Transverse colon (tissue), 4 donors: ENCODE results near the gene SCLT1. TPM values are rescaled to one million over a fixed set of nuclear protein-coding genes. Genes with fewer than 3 reads are reported as not detected.

Experiments used
- DNase-seq: peaks from one replicate; pipeline ENCODE4 v3.0.0-alpha.2; 2019
- H3K27ac ChIP-seq, 4 donors: fragments of 200-600 bp; sonication (generic); 2 replicates each; pipeline ENCODE4 v1.5.1; 2016 to 2018; ENCODE audit warnings: inconsistent platforms in 4 of 4
- H3K27me3 ChIP-seq: fragments of 200-600 bp; sonication (generic); 2 replicates; pipeline ENCODE4 v1.5.1; 2017; ENCODE audit warnings: inconsistent platforms
- H3K36me3 ChIP-seq, 4 donors: fragments of 200-600 bp; sonication (generic); 2 replicates each; pipeline ENCODE4 v1.5.1; 2017 to 2019; ENCODE audit warnings: inconsistent platforms in 4 of 4
- H3K4me1 ChIP-seq, 4 donors: fragments of 200-600 bp; sonication (generic); 2 replicates each; pipeline ENCODE4 v1.5.1; 2017 to 2020; ENCODE audit warnings: inconsistent platforms in 4 of 4
- H3K4me3 ChIP-seq, 4 donors: fragments of 200-600 bp; sonication (generic); 1 replicate in 1 of 4; 2 replicates in 3 of 4; pipeline versions ENCODE4 v1.5.1 to v1.6.1; 2017 to 2019; ENCODE audit warnings: inconsistent platforms in 4 of 4
- H3K9me3 ChIP-seq, 2 donors: fragments of 200-600 bp; sonication (generic); 2 replicates each; pipeline ENCODE4 v1.5.1; 2017 to 2019; ENCODE audit warnings: inconsistent platforms in 2 of 2
- EP300 ChIP-seq: sonication (generic); formaldehyde crosslinking; IDR thresholded peaks from one replicate; pipeline ENCODE4 v1.6.1; 2017; ENCODE audit warnings: antibody characterized with exemption, low read depth
- POLR2A ChIP-seq: fragments of 450-650 bp; IDR thresholded peaks from one replicate; pipeline ENCODE4 v1.6.1; 2016; ENCODE audit warnings: antibody characterized with exemption, mild to moderate bottlenecking, moderate library complexity
- POLR2AphosphoS5 ChIP-seq, 3 donors: sonication (generic); formaldehyde crosslinking; IDR thresholded peaks; one replicate each; pipeline ENCODE4 v1.6.1; 2016; ENCODE audit warnings: antibody characterized with exemption in 3 of 3
- WGBS, 2 donors: methylation state at CpG; one replicate each; pipeline ENCODE4 v1.1.5; 2018; ENCODE audit warnings: low coverage in 1 of 2; 5-methylcytosine and 5-hydroxymethylcytosine counted together
- in situ Hi-C, 4 donors: fragments of 200-750 bp; cut with MboI; loops; one replicate each; pipeline versions ENCODE4 v1.15.0 to v1.15.1; 2017; ENCODE audit warnings: low sequenced_read_pairs in 3 of 4, low pct_ligation_motif_present in 1 of 4, low pct_unique_long_range_greater_than_20kb in 1 of 4
- intact Hi-C: fragments of 100-400 bp; cut with DNase I; formaldehyde crosslinking; loops from one replicate; pipeline ENCODE4 v1.15.1; 2023; ENCODE audit warnings: low total_unique reads
- total RNA-seq, 4 donors: library from RNA; depleted of rRNA; stranded (reverse); fragments of >200 nt; gene quantifications; one replicate each; pipeline ENCODE4 v1.1.0, GENCODE V29; 2016
- TF ChIP-seq, protein P1 (sequence below), 5 experiments: fragments of 200-600 bp in 3 of 5; fragments of 450-650 bp in 2 of 5; sonication (generic) in 3 of 5; IDR thresholded peaks; 1 replicate in 2 of 5; 2 replicates in 3 of 5; pipeline ENCODE4 v1.5.1; 2016 to 2017; ENCODE audit warnings: antibody characterized with exemption in 5 of 5, inconsistent platforms in 3 of 5, mild to moderate bottlenecking in 2 of 5, moderate library complexity in 1 of 5

SCLT1 gene
- total RNA-seq, 4 donors from 2014 or later, result 10.1 to 29.9 (median 14.3) TPM

GRCh38 chr4:128866691-128867090 lies 226.6 kb downstream of the SCLT1 start:
- no peak overlapping the region for H3K4me3 ChIP-seq
- in situ Hi-C loops (loop anchor here (10.0 kb wide), 2 partner anchors 302 to 672 kb away; no protein-coding TSS in a partner anchor), intact Hi-C loops (loop anchor here (10.0 kb wide), 1 partner anchor 682 kb away; no protein-coding TSS in a partner anchor)
- H3K9me3 ChIP-seq, result no peaks in the 10 kb centered on the region
- peaks cover 0 to 10% (median 5%) of the 10 kb centered on the region in 4 donors for H3K36me3 ChIP-seq
- WGBS, 2 donors, result 90 to 100% methylated on average over 1 of the region's 1 CpG
- no peak overlapping the region for H3K27ac ChIP-seq
- peaks cover 0 to 4% (median 0%) of the 10 kb centered on the region in 4 donors for H3K4me1 ChIP-seq
- H3K27me3 ChIP-seq, result no peaks in the 10 kb centered on the region
- no peak for DNase-seq
- TF ChIP-seq POLR2A (no peak), POLR2AphosphoS5 (IDR thresholded peaks at IDR 0.05) (no peak)
- TF ChIP-seq, protein P1, sequence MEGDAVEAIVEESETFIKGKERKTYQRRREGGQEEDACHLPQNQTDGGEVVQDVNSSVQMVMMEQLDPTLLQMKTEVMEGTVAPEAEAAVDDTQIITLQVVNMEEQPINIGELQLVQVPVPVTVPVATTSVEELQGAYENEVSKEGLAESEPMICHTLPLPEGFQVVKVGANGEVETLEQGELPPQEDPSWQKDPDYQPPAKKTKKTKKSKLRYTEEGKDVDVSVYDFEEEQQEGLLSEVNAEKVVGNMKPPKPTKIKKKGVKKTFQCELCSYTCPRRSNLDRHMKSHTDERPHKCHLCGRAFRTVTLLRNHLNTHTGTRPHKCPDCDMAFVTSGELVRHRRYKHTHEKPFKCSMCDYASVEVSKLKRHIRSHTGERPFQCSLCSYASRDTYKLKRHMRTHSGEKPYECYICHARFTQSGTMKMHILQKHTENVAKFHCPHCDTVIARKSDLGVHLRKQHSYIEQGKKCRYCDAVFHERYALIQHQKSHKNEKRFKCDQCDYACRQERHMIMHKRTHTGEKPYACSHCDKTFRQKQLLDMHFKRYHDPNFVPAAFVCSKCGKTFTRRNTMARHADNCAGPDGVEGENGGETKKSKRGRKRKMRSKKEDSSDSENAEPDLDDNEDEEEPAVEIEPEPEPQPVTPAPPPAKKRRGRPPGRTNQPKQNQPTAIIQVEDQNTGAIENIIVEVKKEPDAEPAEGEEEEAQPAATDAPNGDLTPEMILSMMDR (IDR thresholded peaks at IDR 0.05), result no peak

GRCh38 chr4:128866269-128866668 lies 227.1 kb downstream of the SCLT1 start:
- Histone ChIP-seq H3K36me3 (peaks cover 0 to 6% (median 3%) of the 10 kb centered on the region in 4 donors), H3K9me3 (no peaks in the 10 kb centered on the region), H3K4me1 (peaks cover 0 to 4% (median 0%) of the 10 kb centered on the region in 4 donors), H3K27ac (no peak overlapping the region), H3K27me3 (no peaks in the 10 kb centered on the region), H3K4me3 (no peak overlapping the region)
- intact Hi-C loops (loop anchor here (10.0 kb wide), 1 partner anchor 681 kb away; no protein-coding TSS in a partner anchor), in situ Hi-C loops (loop anchor here (10.0 kb wide), 2 partner anchors 301 to 671 kb away; no protein-coding TSS in a partner anchor)
- TF ChIP-seq POLR2A (no peak), EP300 (no peak), POLR2AphosphoS5 (IDR thresholded peaks at IDR 0.05) (no peak)
- TF ChIP-seq, protein P1 (IDR thresholded peaks at IDR 0.05), result no peak
- 71 to 96% methylated on average over 1 to 2 of the region's 2 CpGs for WGBS, 2 donors
- DNase-seq, result no peak

DNA sequence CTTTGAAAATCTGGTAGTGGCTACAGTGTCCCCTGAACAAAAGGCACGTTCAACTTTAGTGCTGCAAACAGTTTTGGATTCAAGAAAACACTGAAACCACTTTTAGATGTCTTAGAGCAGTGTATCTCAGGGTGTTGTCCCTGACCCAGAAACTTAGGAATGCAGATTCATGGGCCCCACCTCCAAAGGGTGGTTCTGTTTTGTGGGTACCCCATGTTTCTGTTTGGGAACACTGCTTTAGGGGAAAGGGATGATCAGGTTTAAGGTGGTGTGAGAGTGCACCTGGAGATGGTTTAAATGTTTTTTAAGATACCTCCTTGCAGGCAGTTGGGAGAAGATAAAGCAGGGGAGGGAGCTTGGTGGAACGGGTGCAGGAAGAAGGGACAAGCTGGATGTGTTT lies 228.2 kb downstream of the SCLT1 start:
- 97 to 100% methylated on average over 1 to 2 of the region's 2 CpGs for WGBS, 2 donors
- no peaks in the 10 kb centered on the region for H3K27me3 ChIP-seq
- peaks cover 0 to 11% (median 3%) of the 10 kb centered on the region in 4 donors for H3K4me1 ChIP-seq
- in situ Hi-C loops, result loop anchor here (10.0 kb wide), 2 partner anchors 300 to 670 kb away; no protein-coding TSS in a partner anchor
- H3K36me3 ChIP-seq, result no peaks in the 10 kb centered on the region
- no peaks in the 10 kb centered on the region for H3K9me3 ChIP-seq
- no peak overlapping the region for H3K27ac ChIP-seq
- intact Hi-C loops, result loop anchor here (10.0 kb wide), 1 partner anchor 680 kb away; no protein-coding TSS in a partner anchor
- H3K4me3 ChIP-seq, result no peak overlapping the region
- no peak for DNase-seq
- TF ChIP-seq POLR2AphosphoS5 (IDR thresholded peaks at IDR 0.05) (no peak), POLR2A (no peak), EP300 (no peak)
- TF ChIP-seq, protein P1 (IDR thresholded peaks at IDR 0.05), result no peak

GRCh38 chr4:128863312-128864075 lies 229.8 kb downstream of the SCLT1 start:
- H3K36me3 ChIP-seq, result no peaks in the 10 kb centered on the region
- WGBS, 2 donors, result 43 to 58% methylated on average over 3 to 10 of the region's 10 CpGs
- in situ Hi-C loops, result loop anchor here (5.0 to 10.0 kb wide), 4 partner anchors 81 to 671 kb away; no protein-coding TSS in a partner anchor
- no peaks in the 10 kb centered on the region for H3K27me3 ChIP-seq
- peak; percentile 77 for DNase-seq
- H3K4me1 ChIP-seq, result peaks cover 0 to 13% (median 8%) of the 10 kb centered on the region in 4 donors
- H3K9me3 ChIP-seq, result no peaks in the 10 kb centered on the region
- H3K4me3 ChIP-seq, result no peak overlapping the region
- TF ChIP-seq, protein P1 (IDR thresholded peaks at IDR 0.05), result peak; percentile 86 to 91 (median 89)
- no peak for TF ChIP-seq POLR2A
- TF ChIP-seq EP300, result no peak
- no peak for TF ChIP-seq POLR2AphosphoS5 (IDR thresholded peaks at IDR 0.05)
- H3K27ac ChIP-seq, result no peak overlapping the region
- intact Hi-C loops, result loop anchor here (5.0 to 10.0 kb wide), 4 partner anchors 211 to 679 kb away; no protein-coding TSS in a partner anchor
